ENCODE measurements around the gene FAF1. TPM values are rescaled to one million over a fixed set of nuclear protein-coding genes. Genes with fewer than 3 reads are reported as not detected.

FAF1 gene
- total RNA-seq, 1 experiment from 2014 or later = 73.2 TPM

- H3K4me3 ChIP-seq (replicated peaks in 1 of 2; ENCODE audit: low read depth in 1 of 2, low read length in 2 of 2) = no peak overlapping the region
- no peaks in the 10 kb centered on the region; a peak in 1 of 4 replicates for H3K36me3 ChIP-seq (ENCODE audit: control insufficient read depth in 1 of 2, insufficient read depth in 2 of 2, low read length in 2 of 2)
- intact Hi-C loops (cut with micrococcal nuclease) = no loop called here
- no peak for DNase-seq (ENCODE audit: low read depth, low spot score)
- ChIA-PET POLR2A (no interaction called here), RAD21 (ENCODE audit: low non-redundant PET in 1 of 2, low total read pairs in 2 of 2, uncharacterized antibody in 2 of 2, unreplicated experiment in 2 of 2) (no interaction called here), CTCF (interaction anchor here (0.6 to 0.8 kb wide), 2 partner anchors 9 to 588 kb away, joined by 3 read pairs; no protein-coding TSS in a partner anchor)
- BruUV-seq (replicated peaks) = no TSS peak
- H3K9me3 ChIP-seq (ENCODE audit: control insufficient read depth in 1 of 2, insufficient read depth in 1 of 2, low read depth in 1 of 2, low read length in 2 of 2) = no peaks in the 10 kb centered on the region
- H3K9me2 ChIP-seq (ENCODE audit: insufficient read depth) = no peaks in the 10 kb centered on the region
- no peaks in the 10 kb centered on the region for H3K27me3 ChIP-seq (ENCODE audit: insufficient read depth, low read length)
- H3K79me2 ChIP-seq (ENCODE audit: insufficient read depth, low read length) = no peaks in the 10 kb centered on the region
- ATAC-seq = no peak
- no peak overlapping the region for H3K4me2 ChIP-seq (ENCODE audit: low read length)
- H3K9ac ChIP-seq (ENCODE audit: low read length) = no peak overlapping the region
- TF ChIP-seq EGR1 (IDR thresholded peaks at IDR 0.05; ENCODE audit: low read depth) (no peak), SIN3A (IDR thresholded peaks at IDR 0.05; ENCODE audit: low read depth) (no peak), TCF7L2 (IDR thresholded peaks at IDR 0.05; ENCODE audit: borderline replicate concordance, extremely low read depth, insufficient read depth, insufficient read length) (no peak), EZH2phosphoT487 (IDR thresholded peaks at IDR 0.05; ENCODE audit: borderline replicate concordance) (no peak), ATF3 (IDR thresholded peaks at IDR 0.05) (no peak)
- H2AFZ ChIP-seq (ENCODE audit: low read depth, low read length, poor library complexity, severe bottlenecking) = no peak overlapping the region
- no peaks in the 10 kb centered on the region for H4K20me1 ChIP-seq (ENCODE audit: insufficient read depth)
- peaks cover 0 to 8% of the 10 kb centered on the region in 2 experiments; a peak in 2 of 4 replicates for H3K4me1 ChIP-seq (ENCODE audit: control insufficient read depth in 1 of 2, insufficient read depth in 2 of 2, low read length in 2 of 2)
- no peak overlapping the region for H3K27ac ChIP-seq (ENCODE audit: low read depth, low read length)
These were observed 364.2 kb downstream of the FAF1 start for GRCh38 chr1:50595874-50596273.

- no peak overlapping the region for H2AFZ ChIP-seq (ENCODE audit: low read depth, low read length, poor library complexity, severe bottlenecking)
- H4K20me1 ChIP-seq (ENCODE audit: insufficient read depth) = no peaks in the 10 kb centered on the region
- ChIA-PET RAD21 (ENCODE audit: low non-redundant PET in 1 of 2, low total read pairs in 2 of 2, uncharacterized antibody in 2 of 2, unreplicated experiment in 2 of 2) (no interaction called here), CTCF (interaction anchor here (1.4 to 1.5 kb wide), 2 partner anchors 10 to 12 kb away, joined by 3 to 4 read pairs; no protein-coding TSS in a partner anchor), POLR2A (no interaction called here)
- no peak overlapping the region for H3K9ac ChIP-seq (ENCODE audit: low read length)
- no peaks in the 10 kb centered on the region for H3K9me2 ChIP-seq (ENCODE audit: insufficient read depth)
- no peak overlapping the region for H3K27ac ChIP-seq (ENCODE audit: low read depth, low read length)
- intact Hi-C loops (cut with micrococcal nuclease) = no loop called here
- H3K4me1 ChIP-seq (ENCODE audit: control insufficient read depth in 1 of 2, insufficient read depth in 2 of 2, low read length in 2 of 2) = peaks cover 0 to 8% of the 10 kb centered on the region in 2 experiments; a peak in 2 of 4 replicates
- no TSS peak for BruUV-seq (replicated peaks)
- H3K4me3 ChIP-seq (replicated peaks in 1 of 2; ENCODE audit: low read depth in 1 of 2, low read length in 2 of 2) = no peak overlapping the region
- no peak for ATAC-seq
- no peaks in the 10 kb centered on the region for H3K27me3 ChIP-seq (ENCODE audit: insufficient read depth, low read length)
- H3K9me3 ChIP-seq (ENCODE audit: control insufficient read depth in 1 of 2, insufficient read depth in 1 of 2, low read depth in 1 of 2, low read length in 2 of 2) = no peaks in the 10 kb centered on the region
- H3K4me2 ChIP-seq (ENCODE audit: low read length) = no peak overlapping the region
- TF ChIP-seq YY1 (IDR thresholded peaks at IDR 0.05; ENCODE audit: extremely low read depth, insufficient replicate concordance, low read depth, low read length) (no peak), CBX3 (IDR thresholded peaks at IDR 0.05; ENCODE audit: low read depth) (no peak), ZNF274 (IDR thresholded peaks at IDR 0.05; ENCODE audit: low read depth, low read length) (no peak)
- no peak for DNase-seq (ENCODE audit: low read depth, low spot score)
- no peaks in the 10 kb centered on the region; a peak in 1 of 4 replicates for H3K36me3 ChIP-seq (ENCODE audit: control insufficient read depth in 1 of 2, insufficient read depth in 2 of 2, low read length in 2 of 2)
- no peaks in the 10 kb centered on the region for H3K79me2 ChIP-seq (ENCODE audit: insufficient read depth, low read length)
These were observed 366.6 kb downstream of the FAF1 start for GRCh38 chr1:50593515-50593914.
